Keratinocyte (primary cell): ENCODE data around the gene WDFY2.

ENCODE experiments used
- EZH2 ChIP-seq: IDR thresholded peaks from one replicate; pipeline ENCODE4 v1.6.1; 2012; ENCODE audit warnings: inconsistent platforms, mild to moderate bottlenecking, low read length, moderate library complexity
- TF ChIP-seq, protein P1 (sequence below), 3 experiments: IDR thresholded peaks in 1 of 3; conservative IDR thresholded peaks in 1 of 3; optimal IDR thresholded peaks in 1 of 3; 2 replicates in 2 of 3; 3 replicates in 1 of 3; pipeline versions ENCODE3 to v1.5.1; 2011; ENCODE audit warnings: low read length in 3 of 3, mild to moderate bottlenecking in 3 of 3, moderate library complexity in 2 of 3, control low read depth in 1 of 3, inconsistent platforms in 1 of 3; ENCODE audit not compliant: insufficient read depth in 2 of 3; ENCODE audit errors: extremely low read depth in 1 of 3

DNA sequence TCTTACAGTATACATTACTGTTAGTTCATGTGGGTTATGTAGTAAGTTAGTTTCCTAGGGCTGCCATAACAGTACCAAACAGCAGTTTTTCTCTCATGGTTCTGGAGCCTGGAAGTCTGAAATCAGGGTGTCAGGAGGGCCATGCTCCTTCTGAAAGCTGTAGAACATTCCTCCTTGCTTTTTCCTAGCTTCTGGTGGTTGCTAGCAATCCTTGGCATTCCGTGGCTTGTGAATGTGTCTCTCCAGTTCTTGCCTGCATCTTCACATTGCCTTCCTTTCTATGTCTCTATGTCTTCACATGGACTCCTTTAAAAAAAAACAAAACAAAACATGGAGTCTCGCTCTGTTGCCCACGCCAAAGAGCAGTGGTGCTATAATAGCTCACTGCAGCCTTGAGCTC, 95.4 kb downstream of the WDFY2 start:
- TF ChIP-seq, protein P1, sequence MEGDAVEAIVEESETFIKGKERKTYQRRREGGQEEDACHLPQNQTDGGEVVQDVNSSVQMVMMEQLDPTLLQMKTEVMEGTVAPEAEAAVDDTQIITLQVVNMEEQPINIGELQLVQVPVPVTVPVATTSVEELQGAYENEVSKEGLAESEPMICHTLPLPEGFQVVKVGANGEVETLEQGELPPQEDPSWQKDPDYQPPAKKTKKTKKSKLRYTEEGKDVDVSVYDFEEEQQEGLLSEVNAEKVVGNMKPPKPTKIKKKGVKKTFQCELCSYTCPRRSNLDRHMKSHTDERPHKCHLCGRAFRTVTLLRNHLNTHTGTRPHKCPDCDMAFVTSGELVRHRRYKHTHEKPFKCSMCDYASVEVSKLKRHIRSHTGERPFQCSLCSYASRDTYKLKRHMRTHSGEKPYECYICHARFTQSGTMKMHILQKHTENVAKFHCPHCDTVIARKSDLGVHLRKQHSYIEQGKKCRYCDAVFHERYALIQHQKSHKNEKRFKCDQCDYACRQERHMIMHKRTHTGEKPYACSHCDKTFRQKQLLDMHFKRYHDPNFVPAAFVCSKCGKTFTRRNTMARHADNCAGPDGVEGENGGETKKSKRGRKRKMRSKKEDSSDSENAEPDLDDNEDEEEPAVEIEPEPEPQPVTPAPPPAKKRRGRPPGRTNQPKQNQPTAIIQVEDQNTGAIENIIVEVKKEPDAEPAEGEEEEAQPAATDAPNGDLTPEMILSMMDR (optimal IDR thresholded peaks at IDR 0.05 in 1 of 3, IDR thresholded peaks at IDR 0.05 in 1 of 3, conservative IDR thresholded peaks at IDR 0.05 in 1 of 3; ENCODE audit: extremely low read depth in 1 of 3, insufficient read depth in 2 of 3, low read length in 3 of 3), result no peak
- no peak for TF ChIP-seq EZH2
